ENCODE data around the gene TOR3A.
"Not testable (repeated sequence)": the region's sequence is repeated elsewhere in the genome, so short reads cannot be mapped to it uniquely, and the experiment has no call there.

The TOR3A gene

GRCh38 chr1:179081687-179082332, at the start of gene TOR3A:
Gene TOR3A, plus strand, starts transcription at chr1:179082070. Its CDS starts 59 bp downstream, at chr1:179082129.
- peak; percentile 85 to 89 for DNase-seq

DNA sequence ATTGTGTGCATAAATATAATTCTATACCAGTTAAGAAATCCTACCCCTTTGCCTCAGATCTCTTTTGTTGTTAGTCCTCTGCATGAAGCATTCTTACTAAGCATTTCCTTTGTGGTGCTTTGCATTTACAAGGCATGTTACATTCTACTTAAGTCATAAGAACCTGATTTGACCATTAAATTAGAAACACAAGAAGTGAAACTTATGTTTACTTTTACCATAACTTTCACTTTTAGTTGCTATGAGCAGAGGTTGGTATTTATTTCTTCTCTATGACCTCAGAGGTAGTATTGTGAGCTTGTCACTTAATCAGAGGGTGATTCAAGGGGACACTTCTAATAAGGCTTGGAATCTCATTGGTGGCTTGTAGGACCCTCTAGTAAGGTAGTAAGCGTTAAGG, 47.1 kb upstream of the TOR3A start:
- no peak for DNase-seq

DNA sequence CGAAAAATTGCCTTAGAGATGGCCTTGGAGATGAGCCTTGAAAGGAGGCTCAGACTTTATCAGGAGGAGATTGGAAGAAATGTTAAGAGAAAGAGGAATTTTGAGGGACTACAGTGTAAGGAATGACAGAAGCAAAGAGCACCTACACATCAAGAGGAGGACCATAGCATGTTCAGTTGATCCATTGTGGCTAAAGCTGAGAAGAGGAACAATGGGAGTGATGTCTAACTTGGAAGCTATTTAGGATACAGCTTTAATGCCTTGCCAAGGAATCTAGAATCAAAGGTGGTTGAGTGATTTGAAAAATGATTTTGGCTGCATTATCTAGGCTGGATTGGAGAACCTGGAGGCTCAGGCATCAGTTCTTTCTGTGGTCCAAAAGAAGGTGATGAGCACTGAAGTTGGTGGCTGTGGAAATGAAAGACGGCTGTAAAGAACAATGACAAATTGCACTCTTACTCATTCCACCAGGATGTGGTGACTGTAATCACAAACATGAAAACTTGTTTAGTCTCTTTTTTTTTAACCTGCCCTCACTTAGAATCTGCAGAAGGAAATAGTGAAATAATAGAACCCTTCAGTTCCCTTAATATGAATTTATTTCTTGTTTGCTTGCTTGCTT, 44.9 kb upstream of the TOR3A start:
- DNase-seq: peak in 1 of 2 experiments; percentile 35

GRCh38 chr1:179038528-179039281, 43.2 kb upstream of the TOR3A start:
- no peak for DNase-seq

DNA sequence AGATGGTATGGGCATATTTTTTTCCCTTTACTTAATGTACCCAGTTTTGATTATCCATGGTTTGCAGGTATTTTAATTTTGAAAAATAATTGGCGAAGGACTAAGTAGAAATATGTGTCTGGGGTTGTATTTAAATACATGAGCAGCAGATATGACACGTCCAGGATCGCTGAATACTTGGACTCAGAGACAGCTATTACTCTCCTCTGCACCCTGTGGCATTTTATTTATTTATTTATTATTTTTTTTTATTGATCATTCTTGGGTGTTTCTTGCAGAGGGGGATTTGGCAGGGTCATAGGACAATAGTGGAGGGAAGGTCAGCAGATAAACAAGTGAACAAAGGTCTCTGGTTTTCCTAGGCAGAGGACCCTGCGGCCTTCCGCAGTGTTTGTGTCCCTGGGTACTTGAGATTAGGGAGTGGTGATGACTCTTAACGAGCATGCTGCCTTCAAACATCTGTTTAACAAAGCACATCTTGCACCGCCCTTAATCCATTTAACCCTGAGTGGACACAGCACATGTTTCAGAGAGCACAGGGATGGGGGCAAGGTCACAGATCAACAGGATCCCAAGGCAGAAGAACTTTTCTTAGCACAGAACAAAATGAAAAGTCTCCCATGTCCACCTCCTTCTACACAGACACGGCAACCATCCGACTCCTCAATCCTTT, 42.2 kb upstream of the TOR3A start:
- not testable (repeated sequence) for DNase-seq

DNA sequence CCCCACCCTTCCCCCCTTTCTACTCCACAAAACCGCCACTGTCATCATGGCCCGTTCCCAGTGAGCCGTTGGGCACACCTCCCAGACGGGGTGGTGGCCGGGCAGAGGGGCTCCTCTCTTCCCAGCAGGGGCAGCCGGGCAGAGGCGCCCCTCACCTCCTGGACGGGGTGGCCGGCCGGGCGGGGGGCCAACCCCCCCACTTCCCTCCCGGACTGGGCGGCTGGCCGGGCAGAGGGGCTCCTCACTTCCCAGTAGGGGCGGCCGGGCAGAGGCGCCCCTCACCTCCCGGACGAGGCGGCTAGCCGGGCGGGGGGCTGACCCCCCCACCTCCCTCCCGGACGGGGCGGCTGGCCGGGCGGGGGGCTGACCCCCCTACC, 41.7 kb upstream of the TOR3A start:
- DNase-seq: not testable (repeated sequence)

GRCh38 chr1:179042087-179042486, 39.8 kb upstream of the TOR3A start:
- DNase-seq: no peak

DNA sequence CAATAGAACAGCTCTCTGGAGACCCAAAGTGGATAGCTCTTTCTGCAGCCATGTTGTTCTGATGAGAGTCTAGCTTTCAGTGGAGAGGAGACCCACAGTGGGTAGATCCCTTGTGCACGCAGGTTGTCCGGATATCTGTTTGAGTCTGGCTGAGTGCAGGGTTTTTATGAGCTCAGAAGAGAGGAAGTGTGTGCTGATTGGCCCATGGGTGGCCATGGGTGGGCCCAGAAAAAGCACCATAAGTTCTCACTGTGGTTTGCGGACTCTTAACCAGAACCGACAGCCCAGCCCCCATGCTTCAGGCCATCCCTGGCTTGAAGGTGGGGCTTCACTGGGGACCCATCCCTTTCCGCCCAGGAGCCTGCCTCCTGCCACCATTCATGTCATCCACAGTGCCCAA, 39.2 kb upstream of the TOR3A start:
- DNase-seq: no peak

DNA sequence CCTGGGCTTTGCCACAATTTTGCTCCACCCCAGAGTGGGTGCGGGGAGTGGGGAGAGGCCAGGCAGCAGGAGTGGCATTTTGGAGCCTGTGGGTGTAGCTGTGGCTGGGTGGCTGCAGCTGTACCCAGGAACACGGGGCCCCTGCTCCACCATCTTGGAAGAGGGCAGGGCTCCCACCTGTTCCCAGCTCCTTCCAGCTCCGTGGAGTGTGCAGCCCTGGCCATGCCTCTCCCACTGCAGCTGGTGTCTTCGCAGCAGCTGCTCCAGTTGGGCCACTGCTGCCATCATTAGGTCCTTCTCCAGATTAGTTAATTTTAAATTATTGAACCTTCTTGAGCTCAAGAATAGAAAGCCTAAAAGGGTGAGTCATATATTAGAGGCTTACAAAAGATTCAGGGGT, 38.6 kb upstream of the TOR3A start:
- no peak for DNase-seq

DNA sequence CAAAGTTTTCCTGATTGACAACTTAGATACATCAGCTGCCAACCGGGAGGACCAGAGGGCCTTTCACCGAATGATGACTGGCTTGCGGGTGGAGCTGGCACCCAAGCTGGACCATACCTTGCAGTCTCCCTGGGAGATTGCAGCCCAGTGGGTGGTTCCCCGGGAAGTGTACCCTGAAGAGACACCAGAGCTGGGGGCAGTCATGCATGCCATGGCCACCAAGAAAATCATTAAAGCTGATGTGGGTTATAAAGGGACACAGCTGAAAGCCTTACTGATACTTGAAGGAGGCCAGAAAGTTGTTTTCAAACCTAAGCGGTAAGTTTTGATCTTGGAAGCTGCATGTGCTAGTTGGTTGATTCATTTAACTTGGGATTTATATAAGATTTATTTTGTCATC, 38.0 kb upstream of the TOR3A start:
- DNase-seq: no peak

- DNase-seq: no peak
These were observed 34.8 kb upstream of the TOR3A start for GRCh38 chr1:179046808-179047635.

GRCh38 chr1:179047636-179047997, 34.3 kb upstream of the TOR3A start:
- no peak for DNase-seq

DNA sequence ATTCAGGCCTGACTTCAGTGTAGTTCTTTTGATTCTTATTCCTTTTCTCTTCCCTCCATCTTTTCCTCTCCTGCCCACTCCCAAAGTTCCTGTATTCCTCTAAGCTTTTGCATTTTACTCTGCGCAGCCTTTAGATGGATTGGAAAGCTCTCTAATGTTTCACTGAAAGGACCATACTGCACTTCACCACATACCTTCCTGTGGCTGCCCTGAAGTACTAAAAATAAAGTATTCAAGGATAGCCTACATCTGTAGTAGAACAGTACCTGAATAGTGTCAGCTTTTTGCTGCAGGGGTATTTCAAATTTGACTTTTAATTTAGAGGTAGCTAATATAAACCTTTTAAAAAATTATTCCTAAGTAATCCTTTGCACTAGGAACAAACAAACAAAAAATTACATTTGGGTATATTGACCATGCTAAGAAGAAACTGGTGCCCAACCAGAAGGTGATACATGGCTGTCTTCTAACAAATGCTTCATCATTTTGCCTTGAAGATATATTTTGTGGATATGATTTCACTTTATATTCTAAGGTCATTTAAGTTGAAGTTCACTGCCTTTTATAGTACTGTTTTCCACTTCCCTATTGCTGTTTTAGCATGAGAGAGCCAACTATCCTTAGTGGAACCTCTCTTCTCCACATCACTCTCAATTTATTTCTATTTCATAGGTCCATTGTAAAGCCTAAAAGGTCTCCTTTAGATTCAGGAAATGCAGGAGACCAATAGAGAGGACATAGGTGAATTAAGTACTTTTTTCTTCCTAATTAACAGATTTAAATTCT, 33.3 kb upstream of the TOR3A start:
- DNase-seq: no peak

DNA sequence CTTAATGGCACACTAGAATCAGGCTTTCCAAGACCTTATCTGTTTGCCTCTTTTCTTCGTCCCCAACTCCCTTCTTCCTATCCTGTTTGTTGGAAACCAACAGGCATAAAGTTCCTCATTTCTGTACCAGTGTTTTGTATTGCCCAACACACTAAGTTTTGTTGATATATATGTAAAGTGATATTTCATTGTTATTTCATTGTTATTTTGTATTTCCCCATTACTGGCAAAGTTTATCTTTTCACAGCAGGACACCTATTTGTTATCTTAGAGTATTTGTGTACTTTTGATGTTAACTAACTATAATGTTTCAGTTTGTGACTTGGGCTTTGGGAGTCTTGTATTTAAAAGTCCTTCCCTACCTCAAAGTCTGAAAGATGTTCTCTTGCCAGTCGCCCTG, 29.1 kb upstream of the TOR3A start:
- DNase-seq: no peak

DNA sequence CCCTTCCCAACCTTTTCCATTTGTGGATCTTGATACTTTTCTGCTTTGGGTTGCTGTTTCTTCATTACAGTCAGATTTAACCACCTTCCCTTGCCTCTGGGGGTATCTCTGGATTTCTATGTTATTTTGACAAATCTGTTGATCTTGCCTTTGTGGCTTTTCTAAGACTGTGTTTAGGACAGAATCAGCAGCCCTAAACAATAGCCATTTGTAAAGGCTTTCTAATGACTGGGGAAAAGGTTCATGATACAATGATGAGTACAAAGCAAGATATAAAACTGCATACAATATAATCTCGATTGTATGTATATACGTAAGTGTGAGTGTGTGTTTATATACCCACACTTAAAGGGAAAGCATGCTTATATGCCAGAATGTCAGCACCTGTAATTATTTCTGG, 28.4 kb upstream of the TOR3A start:
- no peak for DNase-seq

GRCh38 chr1:179055937-179056336, 25.9 kb upstream of the TOR3A start:
- DNase-seq: no peak

- no peak for DNase-seq
These were observed 23.1 kb upstream of the TOR3A start for GRCh38 chr1:179058487-179059483.

GRCh38 chr1:179061360-179062282, 20.2 kb upstream of the TOR3A start:
- no peak for DNase-seq

DNA sequence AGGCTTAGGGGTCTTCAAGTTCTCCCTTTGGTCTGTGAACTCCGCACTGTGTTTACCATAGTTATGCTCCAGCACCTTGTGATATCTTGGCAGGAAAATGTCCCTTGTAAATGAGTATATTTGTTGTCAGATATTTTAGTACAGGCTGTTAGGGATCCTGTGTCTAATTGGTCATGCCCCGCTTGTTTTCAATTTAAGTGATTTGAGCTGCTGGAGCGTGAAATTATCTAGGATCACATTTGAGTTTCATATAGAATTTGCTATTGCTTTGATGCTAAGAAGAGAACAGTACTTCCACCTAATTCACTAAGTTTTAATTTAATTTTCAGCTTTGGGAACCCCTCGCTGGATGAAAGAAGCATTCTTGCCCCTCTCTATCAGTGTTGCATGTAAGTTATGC, 15.4 kb upstream of the TOR3A start:
- no peak for DNase-seq

GRCh38 chr1:179077396-179077795, 4.5 kb upstream of the TOR3A start:
- no peak for DNase-seq
